ENCODE results near the gene ZNF202.

Gene ZNF202

DNA sequence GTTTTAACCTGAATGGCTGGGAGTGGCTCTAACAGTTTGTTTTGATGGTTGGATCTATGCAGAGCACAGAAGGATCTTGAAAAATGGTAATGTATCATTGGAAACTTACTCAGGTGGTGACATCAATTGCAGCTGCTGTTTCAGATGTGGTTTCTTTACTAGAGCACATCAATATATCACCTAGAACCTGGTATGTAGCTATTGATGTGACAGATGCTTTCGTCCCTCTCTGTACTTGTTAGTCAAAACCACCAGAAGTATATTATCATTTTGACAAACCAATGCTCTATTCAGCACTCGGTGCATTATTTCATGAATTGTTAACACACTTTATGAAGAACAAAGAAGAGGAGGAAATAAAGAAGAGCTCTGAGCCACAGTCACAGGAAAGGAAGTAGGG, 60.4 kb downstream of the ZNF202 start:
- no peak for DNase-seq

DNA sequence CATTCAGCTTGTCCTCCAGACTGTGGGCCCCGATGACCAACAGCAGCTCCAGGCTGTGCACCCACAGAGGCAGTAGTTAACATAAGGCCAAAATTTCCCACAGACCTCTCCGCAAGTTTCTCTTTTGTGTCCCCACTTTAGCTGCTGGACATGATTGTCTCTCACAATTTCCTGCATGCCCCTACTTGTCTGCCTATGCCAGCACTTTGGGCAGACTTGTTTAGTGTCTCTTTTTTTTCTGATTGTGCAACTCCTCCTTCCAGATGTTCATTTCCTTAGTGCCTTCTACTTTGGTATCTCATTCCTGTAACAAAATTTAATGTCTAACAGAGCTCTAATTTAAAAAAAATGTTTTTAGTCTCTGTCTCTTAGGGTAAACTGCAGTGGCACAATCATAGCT, 63.2 kb downstream of the ZNF202 start:
- no peak for DNase-seq

DNA sequence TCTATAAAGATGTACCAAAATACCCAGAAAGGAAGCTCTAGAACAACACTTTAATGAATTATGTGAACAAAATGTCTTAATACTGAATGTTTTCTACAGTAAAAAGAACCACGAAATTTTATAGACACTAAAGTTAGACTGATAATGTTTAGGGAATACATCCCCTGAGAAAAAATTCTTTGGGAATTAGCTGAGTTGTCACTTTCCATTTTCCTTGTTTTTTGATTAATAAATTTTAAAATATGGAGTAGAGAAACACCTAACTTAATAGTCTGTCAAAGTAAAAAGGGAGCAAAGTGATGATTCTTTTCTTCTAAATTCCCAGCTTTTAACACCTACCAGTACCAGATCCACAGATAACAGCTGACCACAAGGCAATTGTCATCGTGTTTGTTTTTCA, 64.0 kb downstream of the ZNF202 start:
- no peak for DNase-seq

DNA sequence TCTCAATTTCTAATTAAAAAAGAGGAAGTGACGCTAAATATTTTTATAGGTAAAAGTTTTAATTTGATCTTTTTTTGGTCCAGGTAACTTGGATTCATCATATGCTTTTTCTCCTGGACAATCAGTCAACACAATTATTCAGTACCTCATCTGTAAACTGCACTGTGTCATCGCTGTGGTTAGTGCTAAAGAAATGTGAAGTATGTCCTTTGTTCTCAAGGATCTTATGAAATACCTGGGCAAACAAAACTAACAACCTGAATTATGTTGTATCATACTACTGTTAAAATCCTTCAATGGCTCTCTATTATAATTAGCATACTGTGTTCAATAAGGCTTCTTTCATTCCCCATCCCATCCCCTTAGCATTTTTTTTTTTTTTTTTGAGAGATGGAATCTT, 67.2 kb downstream of the ZNF202 start:
- no peak for DNase-seq
